ENCODE measurements around the gene ESD.

- no peak for TF ChIP-seq CTCF (IDR thresholded peaks at IDR 0.05; ENCODE audit: borderline replicate concordance, extremely low read depth, low read length, poor library complexity, severe bottlenecking)
- no peak for TF ChIP-seq EZH2 (IDR thresholded peaks at IDR 0.05; ENCODE audit: borderline replicate concordance, low read depth, low read length, severe bottlenecking)
Measured at GRCh38 chr13:46810440-46810839, 13.5 kb upstream of the ESD start.
